ENCODE measurements around the gene NEURL4.

The NEURL4 gene

DNA sequence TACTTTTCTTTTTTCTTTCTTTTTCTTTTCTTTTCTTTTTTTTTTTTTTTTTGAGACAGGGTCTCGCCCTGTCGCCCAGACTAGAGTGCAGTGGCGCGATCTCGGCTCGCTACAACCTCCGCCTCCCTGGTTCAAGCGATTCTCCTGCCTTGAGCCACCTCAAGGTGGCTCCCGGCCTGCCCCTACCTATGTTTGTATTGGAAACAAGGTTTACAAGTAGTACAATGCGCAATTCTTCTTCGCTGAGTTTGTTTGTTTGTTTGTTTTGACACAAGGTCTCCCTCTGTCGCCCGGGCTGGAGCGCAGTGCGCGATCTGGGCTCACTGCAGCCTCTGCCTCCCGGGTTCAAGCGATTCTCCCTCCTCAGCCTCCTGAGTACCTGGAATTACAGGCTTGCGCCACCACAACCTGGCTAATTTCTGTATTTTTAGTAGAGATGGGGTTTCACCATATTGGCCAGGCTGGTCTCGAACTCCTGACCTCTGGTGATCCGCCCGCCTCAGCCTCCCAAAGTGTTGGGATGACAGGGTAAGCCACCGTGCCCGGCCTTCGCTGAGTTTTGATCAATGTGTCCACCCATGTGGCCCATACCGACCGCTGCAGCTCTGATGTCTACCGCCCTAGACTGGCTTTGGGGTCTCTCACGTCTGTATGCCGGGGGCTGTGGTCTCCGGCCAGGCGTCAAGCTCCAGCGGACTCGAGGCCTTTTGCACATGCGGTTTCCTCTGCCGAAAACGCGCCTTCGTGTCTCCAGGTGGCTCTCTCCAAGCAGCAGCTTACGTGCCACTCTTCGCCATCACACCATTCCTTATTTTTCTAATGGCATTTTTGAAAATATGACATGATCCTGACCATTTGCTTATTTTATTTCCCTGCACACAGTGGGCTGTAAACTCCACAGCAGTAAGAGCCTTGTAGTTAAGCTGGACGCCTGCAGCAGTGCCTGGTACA is 33.6 kb downstream of the NEURL4 start:
- DNase-seq: no peak

DNA sequence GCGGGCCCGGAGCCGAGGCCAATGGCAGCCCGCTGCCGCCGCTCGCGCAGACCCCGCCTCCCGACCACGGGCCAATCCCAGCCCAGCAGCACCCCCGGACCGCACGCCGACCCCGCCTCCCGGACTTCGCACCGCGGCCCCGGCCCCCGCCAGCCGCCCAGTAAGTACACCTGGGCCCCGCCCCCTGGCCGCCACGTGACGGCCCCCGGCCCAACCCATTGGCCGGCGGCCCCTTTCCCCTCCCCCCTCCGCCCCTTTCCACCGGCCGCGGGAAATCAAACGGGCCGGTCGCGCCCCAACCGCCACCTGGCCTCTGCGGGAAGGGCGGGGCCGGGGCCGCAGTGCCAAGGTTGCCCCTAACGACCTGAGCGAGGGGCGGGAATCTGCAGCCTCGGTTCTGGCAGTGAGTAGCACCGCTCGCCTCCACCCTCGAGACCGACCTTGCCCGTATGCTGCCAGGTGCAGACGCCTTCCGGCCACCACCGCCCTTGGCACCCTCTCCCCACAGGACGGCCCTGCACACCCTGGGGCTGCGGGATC is 34.5 kb downstream of the NEURL4 start, which contains the start of gene YBX2:
Gene YBX2, minus strand, starts transcription at position 26 of the 540 bp plus-strand sequence. CDS start 139 bp downstream, outside the sequence.
- peak; percentile 77 to 97 for DNase-seq

- DNase-seq: peak; percentile 52 to 81
These were observed 35.1 kb downstream of the NEURL4 start for GRCh38 chr17:7293816-7294613.

DNA sequence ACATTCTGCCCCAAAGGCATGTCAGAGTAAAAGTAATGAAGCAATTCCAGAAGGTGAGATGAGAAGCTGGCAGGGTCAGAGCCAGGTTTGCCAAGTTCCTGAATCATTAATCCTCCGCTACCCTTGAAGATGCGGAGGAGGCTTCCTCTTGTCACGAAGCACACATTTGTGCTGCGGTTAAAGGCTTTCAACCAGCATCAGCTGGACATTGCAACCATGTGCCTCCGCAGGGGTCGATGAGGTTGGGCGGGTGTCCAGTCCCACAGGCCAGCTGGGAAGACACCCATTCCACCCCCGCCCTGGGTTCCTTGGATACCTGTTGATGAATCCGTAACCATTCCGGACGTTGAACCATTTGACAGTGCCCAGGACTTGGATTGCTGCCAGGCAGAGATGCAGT is 36.0 kb downstream of the NEURL4 start:
- no peak for DNase-seq

- no peak for DNase-seq
These were observed 36.4 kb downstream of the NEURL4 start for GRCh38 chr17:7292729-7293128.

GRCh38 chr17:7292194-7292593 is 36.9 kb downstream of the NEURL4 start:
- DNase-seq: no peak

- DNase-seq: no peak
These were observed 38.5 kb downstream of the NEURL4 start for GRCh38 chr17:7290685-7291084.

- DNase-seq: no peak
These were observed 39.0 kb downstream of the NEURL4 start for GRCh38 chr17:7290166-7290565.

- no peak for DNase-seq
These were observed 39.7 kb downstream of the NEURL4 start for GRCh38 chr17:7289256-7290032.

DNA sequence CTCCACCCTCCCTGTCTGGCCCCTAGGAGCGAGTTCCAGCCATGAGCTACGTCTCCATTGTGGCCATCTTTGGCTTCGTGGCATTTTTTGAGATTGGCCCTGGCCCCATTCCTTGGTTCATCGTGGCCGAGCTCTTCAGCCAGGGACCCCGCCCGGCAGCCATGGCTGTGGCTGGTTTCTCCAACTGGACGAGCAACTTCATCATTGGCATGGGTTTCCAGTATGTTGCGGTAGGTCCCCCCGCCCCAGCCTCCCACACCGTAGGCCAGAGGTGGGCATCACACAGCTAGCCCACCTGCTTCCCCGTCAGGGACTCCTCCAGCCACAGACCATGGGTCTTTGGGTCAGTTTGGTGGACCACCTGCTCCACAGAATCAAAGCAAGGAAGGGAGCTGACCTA is 43.5 kb downstream of the NEURL4 start:
- no peak for DNase-seq

DNA sequence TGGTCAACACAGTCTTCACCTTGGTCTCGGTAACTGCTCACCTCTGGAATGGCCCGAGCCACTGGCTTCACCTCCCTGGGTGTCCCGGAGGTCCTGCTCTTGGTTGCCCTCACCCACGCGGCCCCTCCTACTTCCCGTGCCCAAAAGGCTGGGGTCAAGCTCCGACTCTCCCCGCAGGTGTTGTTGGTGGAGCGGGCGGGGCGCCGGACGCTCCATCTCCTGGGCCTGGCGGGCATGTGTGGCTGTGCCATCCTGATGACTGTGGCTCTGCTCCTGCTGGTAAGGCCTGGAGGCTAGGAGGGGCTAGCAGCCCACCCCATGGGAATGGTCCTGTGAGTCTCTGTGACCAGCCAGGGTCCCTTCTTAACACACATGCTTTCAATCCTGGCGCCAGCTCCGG is 44.2 kb downstream of the NEURL4 start:
- DNase-seq: no peak

- no peak for DNase-seq
These were observed 45.5 kb downstream of the NEURL4 start for GRCh38 chr17:7283471-7284216.

GRCh38 chr17:7282752-7283321 is 46.3 kb downstream of the NEURL4 start:
- peak in 1 of 2 experiments; percentile 19 for DNase-seq

DNA sequence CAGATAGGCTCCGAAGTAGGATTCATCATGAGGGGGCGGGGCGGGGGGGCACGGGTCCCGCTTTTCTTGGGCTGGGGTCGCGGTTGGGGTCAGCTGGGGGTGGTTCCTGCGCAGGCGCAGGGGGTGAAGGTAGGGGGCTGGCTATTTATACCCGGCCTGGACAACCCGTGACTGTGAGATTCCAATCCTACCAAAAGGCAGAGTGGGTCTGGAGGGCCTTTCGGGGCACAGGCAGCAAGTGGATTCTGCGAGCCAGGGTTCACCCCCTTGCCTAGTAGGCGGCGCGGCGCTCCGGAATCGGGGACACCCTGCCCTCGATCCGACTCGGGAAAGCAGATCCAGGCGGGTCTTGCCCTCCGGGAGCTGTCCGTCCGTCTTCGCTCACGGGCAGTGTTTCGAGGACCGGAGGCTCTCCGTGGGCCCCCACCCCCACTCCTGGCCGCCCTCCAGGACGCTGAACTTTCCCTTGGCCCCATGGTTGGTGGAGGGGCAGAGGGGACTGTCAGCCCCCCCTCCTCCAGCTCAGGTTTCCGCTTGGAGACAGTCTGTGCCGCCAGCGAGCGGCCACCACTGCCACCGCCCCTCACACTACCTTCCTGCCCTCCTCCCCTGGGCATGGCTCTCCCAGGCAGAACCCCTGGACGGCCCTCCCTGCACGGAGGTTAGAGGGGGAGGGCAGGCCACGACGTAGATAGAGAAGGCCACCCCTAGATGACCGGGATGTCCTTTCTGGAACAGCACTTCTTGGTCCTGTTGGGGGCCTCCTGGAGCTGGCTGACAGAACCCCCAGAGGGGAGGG is 47.0 kb downstream of the NEURL4 start:
- peak in 1 of 2 experiments; percentile 39 for DNase-seq

DNA sequence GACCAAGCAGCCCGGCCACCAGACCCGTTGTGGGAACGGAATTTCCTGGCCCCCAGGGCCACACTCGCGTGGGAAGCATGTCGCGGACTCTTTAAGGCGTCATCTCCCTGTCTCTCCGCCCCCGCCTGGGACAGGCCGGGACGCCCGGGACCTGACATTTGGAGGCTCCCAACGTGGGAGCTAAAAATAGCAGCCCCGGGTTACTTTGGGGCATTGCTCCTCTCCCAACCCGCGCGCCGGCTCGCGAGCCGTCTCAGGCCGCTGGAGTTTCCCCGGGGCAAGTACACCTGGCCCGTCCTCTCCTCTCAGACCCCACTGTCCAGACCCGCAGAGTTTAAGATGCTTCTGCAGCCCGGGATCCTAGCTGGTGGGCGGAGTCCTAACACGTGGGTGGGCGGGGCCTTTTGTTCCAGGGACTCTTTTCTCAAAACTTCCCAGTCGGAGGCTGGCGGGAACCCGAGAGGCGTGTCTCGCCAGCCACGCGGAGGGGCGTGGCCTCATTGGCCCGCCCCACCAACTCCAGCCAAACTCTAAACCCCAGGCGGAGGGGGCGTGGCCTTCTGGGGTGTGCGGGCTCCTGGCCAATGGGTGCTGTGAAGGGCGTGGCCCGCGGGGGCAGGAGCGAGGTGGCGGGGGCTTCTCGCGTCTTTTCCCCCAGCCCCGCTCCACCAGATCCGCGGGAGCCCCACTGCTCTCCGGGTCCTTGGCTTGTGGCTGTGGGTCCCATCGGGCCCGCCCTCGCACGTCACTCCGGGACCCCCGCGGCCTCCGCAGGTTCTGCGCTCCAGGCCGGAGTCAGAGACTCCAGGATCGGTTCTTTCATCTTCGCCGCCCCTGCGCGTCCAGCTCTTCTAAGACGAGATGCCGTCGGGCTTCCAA is 47.8 kb downstream of the NEURL4 start, which contains the start of gene SLC2A4:
Gene SLC2A4, plus strand, starts transcription at position 645 of the 879 bp plus-strand sequence. Its CDS starts 217 bp downstream, at position 862.
- peak; percentile 87 to 96 for DNase-seq

DNA sequence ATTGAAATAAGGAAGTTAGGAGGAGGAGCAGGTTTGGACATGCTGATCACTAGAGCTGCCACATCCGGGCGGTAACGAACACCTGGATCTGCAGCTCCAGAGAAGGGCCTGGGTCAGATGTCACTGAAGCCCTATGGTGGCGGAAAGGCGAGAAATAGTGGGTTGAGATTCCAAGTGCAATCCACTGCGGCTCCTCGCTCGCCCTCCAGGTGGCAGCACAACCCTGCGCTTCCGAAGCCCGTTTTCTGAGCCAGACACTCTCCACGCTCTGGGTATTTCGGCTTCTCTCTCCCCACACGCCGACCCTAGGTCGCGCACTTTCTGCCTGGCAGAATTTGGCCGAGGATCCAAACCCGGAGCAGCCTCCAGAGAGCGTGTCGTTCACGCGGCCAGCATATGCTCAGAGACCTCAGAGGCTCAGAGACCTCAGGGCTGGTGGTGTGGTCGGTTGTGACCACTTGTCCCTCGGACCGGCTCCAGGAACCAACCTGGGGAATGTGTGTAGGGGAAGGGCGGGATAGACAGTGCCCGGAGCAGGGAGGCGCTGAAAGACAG is 48.5 kb downstream of the NEURL4 start:
- DNase-seq: peak; percentile 70 to 86

DNA sequence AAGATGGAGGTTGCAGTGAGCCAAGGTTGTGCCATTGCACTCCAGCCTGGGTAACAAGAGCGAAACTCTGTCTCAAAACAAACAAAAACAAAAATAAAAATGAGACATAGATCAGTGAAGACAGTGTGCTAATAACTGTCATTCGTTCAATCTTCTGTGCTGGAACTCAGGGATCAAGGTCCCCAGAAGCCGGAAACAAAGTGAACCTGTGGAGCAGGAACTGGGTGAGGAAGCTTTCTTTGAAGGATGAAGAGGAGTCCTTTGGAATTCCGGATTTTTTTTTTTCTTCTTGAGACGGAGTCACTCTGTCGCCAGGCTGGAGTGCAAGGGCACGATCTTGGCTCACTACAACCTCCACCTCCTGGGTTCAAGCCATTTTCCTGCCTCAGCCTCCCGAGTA is 49.7 kb downstream of the NEURL4 start:
- DNase-seq: no peak

DNA sequence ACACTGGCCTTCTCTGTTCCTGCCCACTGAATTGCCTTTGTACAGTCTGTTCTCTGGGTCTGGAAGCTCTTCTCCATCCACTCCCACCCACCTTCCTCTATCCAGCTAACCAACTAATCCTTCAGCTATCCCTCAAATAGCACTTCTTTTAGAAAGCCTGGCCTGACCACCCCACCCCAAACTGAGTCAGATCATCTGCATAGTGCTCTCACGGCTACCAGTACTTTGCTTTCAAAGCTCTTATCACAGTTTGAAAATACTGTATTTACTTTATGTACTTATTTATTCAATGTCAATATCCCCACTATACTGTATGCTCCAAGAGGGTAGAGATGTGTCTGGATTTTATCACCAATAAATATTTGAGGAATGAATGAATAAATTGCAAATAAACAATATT is 62.4 kb downstream of the NEURL4 start:
- no peak for DNase-seq

Measured in NCI-H526 (cell line).